GM19351 (cell line): Measurements from ENCODE around the gene WDR64.
"Not testable (repeated sequence)": the region's sequence is repeated elsewhere in the genome, so short reads cannot be mapped to it uniquely, and the experiment has no call there.

Source experiments
- ATAC-seq: cut with Tn5 transposase; IDR thresholded peaks from one replicate; pipeline ENCODE4 v1.9.1; 2021; ENCODE audit warnings: mild to moderate bottlenecking, moderate library complexity; ENCODE audit not compliant: unreplicated experiment

WDR64 gene

DNA sequence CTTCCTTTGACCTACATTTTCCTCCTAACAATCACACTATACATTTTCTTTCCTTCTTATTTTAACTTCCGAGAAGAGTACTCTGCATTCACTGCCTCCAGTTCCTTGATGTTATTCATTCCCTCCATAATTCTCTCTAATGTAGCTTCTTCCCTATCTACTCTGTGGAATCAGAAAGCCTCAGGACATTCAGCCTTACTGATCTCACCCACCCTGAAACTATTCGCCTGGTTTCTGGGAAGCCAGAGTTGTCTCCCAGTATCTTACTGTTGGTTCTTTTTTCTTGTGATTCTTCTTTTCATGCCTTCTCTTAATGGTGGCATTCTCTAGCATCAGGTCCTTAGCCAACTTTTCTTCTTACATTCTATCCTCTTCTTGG lies 45.5 kb downstream of the WDR64 start:
- ATAC-seq: no peak

DNA sequence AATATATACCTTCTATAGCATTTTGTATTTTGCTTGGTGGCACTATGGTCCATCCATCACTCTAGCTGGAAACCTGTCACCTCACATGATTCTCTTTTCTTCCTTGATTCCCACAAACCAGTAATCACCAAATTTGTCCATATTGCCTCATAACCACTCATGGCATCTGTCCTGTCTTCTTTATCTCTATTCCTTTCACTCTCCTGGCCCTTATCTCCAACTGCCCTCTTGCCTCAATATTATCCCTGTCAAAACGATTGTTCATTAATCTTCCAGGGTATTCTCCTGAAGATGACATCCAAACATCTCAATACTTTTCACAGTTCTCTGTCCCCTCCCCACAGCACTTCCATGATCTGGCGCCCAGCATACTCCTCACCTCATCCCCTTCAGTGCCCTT lies 46.1 kb downstream of the WDR64 start:
- ATAC-seq: no peak

DNA sequence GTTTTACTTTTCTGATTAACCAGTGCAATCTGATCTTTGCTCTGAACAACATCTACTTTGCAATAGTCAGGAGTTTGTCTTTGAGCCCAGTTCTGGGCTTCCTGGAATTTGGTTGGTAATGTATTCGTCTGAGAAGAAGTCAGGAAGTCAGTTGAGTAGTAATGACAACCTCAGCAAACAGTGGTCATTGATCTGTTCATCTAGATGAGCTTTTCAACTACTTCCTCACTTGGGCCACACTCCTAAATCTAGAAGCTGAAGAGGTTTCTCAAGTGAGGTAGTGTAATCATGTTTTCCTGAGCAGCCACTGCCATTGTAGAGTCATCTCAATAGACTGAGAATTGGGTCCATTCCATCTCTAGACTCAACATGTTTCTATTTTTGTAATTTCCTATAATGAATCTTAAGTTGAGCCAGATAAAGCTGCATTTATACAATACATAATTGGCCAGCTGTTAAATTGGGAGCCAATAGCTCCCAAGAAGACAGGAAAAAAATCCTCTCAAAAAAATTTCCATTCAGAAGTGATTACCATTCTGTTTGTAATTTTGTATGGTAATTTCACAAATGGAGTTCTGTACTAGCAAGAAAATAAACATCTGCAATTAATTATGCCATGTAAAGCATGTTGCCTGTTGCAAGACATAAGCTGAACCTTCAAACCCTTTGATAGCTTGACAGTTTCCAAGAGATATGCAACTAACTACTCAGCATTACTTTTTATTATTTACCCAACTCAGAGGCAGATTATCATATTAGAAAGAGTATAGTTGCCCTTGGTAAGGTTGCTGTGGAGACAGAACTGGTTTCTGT lies 49.6 kb downstream of the WDR64 start:
- no peak for ATAC-seq

DNA sequence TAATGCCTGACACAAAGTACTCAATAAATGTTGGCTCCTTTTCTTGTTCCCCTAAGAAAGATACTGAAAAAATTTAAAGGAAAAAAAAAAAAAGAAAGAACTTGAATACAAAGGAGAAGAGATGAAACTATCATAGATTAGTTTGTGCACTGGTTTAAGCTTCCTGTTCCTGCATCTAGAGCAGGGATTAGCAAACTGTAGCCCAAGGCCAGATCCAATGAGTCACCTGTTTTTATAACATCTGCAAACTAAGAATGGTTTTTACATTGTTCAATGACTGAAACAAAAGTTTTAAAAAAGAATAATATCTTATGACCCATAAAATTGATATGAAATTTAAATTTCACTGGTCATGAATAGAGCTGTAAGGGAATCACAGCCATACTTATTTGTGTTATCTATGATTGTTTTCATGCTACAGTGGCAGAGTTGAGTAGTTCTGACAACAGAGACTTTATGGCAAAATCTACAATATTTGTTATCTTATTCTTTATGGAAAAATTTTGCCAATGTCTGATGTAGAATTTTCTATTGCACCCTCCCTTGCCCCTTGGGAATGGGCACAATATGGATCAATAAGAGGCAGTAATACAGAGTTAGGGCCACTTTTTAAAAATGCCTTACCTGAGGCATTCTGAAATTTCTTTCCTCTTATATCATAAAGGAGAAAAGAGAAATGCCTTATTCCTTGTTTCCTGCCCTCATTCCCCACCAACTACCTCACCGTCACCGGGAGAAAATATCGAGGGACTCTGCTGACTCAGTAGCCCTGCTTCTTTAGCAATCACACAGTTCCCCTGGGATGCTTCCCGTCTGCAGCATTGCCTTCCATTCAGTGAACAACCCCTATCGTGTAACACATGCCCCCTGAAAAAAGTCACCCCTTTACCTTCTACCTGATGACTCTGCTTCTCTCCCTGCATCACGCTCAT lies 50.6 kb downstream of the WDR64 start:
- ATAC-seq: no peak

DNA sequence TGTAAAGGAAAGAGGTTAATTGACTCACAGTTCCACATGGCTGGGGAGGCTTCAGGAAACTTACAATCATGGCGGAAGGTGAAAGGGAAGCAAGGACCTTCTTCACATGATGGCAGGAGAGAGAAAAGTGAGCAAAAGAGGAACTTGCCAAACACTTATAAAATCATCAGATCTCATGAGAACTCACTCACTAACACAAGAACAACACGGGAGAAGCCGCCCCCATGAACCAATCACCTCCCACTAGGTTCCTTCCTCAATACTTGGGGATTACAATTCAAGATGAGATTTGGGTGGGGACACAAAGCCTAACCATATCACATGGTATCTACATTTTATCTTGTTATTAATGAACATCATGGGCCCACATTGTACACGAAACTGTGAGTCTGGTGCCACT lies 51.7 kb downstream of the WDR64 start:
- not testable (repeated sequence) for ATAC-seq

DNA sequence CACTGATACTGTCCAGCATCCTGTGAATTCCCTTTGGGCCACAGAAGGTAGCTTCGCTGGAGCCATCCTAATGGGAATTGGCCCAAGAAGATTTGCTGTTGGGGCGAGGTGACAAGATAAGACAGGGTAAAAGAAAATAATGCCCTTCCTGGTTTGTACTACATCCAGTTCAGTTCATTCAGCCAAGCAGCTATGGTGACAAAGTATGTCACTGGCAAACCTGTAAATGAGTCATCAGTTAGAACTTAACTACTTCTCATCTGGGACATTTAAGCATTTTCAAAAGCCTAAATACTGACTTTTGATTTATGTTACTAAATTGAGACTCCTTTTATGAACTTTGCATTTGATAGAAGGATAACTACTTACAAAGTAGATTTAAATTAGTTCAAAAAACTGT lies 54.2 kb downstream of the WDR64 start:
- ATAC-seq: no peak

DNA sequence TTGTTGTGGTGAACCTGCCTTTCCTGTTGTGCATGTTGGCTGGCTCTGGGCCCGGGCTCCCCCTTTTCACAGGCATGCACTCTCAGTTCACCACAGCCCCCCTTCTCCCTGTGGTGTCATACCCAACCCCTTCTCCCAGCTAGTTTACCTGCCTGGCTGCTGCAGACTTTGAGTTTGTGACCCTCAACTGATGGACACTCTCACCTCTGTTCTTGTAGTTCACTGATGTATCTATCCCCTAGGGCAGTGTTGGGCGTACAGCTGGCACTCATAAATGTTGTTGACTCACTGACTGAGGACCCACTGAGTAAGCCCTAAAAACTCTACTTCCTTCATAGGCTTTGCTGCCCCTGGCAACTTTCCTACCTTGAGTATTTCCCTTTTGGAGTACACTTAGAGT lies 54.9 kb downstream of the WDR64 start:
- no peak for ATAC-seq

DNA sequence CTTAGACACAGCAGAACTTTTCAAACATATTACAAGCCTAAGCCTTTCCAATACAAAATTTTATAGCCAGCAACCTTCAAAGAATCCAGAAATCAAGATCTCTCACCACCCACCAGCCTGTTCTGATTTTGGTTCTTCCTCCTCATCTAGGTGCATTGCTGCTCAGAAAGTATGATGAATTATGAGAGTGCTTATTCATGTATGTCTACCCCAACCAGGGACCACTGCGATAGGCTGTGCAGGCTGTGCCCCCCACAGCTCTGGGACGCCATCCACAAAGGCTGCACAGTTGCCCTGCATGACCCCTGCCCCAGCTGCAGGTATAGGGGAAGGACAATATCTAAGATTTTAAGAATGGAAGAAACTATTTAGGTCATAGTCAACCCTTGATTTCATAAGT lies 55.4 kb downstream of the WDR64 start:
- ATAC-seq: no peak

DNA sequence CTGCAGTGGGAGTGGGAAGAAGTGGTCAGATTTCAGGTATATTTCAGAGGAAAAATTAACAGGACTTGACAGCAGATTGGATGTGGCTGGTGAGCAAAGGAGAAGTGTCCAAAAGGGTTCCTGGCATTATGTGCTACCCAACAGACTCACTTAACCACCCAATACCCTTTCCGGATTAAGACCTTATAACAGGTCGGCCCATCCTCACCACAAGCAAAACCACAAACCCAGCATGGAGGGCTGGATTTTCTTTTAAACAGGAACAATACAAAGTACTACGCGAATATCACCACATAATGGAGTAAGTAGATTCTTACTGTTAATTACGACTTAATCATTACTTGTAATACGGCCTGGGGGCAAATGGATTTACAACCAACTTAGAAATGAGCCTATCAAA lies 59.2 kb downstream of the WDR64 start:
- no peak for ATAC-seq

DNA sequence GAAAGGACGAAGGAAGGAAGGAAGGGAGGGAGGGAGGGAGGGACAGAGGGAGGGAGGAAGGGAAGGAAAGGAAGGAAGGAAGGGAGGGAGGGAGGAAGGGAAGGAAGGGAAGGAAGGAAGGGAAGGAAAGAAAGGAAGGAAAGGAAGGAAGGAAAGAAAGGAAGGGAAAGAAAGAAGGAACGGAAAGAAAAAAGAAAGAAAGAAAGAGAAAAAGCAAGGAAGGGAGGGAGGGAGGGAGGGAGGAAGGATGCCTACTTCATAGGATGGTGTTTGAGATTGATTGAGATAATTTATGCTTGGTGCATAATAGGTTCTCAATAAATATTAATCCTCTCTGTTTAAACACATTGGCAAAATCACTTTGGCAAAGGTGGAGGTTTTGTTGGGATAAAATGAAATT lies 61.2 kb downstream of the WDR64 start:
- ATAC-seq: no peak

DNA sequence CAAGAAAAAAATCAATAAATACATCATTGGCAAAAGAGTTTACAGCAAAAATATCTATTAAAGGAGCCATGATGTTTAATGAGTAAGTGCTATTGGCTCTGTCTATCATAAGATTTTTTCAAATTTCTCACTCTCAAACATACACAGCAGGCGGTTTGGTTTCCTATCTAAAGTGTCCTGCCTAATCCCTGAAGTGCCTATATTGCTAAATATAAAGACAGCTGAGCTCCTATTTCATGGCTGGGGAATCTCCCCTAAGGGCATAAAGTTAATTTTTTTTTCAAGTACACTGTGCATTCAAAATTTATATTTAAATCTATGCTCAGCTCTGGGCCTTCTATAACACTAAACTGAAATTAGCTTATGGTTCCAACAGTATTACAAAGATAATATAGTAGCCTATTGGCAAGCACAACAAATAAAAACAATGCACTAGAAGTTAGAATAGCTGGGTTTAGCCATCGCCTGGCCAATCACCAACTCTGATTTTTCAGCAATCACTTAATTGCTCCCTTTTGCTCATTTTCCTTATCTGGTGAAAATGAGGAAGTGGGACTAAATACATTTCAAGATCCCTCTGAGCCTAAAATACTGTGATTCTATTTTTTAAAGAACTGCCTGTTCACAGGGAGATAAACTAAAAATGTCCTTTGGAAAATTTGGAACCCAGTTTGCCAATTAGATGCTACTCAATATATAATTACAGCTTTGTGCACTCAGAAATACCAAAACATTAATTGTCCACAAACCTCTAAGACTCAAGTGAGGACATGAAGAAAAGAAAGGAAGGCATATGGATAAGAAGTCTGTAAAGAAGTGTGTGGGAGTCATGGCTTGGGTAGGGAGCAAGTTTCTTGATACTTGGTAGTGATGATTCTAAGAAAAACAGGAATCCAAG lies 62.5 kb downstream of the WDR64 start:
- no peak for ATAC-seq

DNA sequence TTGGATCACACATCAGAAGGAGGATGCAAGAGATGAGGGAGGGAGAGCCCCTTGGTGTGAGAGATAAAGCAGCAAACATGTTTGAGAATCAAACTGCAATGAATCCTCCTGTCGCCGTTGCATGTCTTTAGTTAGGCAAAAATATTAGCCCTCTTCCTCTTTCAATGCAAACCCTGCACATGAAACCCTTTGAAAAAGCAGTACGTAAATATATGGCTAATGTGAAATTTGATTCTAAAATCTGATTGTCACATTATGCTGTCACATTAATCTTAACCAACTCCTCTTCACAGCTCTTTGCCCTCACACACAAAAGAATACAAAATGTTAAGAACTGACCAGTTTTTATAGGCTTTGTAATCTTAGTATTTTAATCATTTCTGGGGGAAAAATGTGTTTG lies 63.4 kb downstream of the WDR64 start:
- ATAC-seq: no peak

DNA sequence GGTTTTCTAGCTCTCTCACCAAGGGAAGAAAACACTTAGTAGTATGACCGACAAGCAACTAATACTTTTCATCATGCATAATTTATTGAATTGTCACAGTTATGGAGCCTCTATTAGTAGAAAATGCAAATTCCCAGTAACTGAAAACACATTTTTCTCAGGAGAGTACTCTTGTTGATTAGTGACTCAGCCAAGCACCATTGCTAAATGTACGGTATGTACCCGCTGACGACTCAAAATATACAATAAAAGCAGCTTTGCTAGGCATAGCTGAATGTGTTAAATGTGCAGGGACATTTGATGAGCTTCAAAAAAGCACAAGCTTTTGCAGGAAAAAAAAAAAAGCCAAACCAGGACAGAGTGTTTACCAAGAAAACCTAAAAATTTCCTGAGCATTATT lies 63.9 kb downstream of the WDR64 start:
- no peak for ATAC-seq

DNA sequence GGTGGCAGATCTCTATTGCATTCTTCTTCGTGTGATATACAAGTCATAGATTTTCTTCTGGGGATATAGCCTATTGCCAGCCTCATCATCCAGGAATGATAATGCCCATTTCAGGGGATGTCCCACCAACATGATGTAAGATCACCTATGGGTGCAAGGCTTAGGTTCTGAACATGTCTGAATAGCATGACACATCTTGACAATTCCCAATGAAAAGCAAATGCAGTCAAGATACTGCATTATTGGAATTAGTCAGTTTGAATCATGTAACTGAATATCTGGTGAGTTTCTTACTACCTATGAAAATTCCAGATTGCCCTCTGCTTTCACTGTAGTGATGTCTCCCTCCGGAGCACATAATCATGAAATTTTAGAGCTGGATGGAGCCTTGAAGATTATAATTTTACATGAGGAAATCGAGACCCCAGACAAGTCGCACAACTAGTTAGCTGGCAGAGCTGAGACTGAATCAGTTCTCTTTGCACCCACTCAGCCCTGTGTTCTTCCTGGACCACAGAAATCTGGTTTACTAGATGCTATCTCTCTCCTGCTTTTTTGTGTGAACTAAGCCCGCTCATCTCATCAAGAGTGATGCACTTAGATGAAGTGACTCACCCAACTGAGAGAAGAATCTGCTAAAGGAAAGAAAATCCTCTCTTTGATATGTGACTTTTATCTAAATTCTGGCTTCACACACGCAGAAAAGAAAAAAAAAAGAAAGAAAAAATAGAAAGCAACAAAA lies 65.0 kb downstream of the WDR64 start:
- no peak for ATAC-seq

DNA sequence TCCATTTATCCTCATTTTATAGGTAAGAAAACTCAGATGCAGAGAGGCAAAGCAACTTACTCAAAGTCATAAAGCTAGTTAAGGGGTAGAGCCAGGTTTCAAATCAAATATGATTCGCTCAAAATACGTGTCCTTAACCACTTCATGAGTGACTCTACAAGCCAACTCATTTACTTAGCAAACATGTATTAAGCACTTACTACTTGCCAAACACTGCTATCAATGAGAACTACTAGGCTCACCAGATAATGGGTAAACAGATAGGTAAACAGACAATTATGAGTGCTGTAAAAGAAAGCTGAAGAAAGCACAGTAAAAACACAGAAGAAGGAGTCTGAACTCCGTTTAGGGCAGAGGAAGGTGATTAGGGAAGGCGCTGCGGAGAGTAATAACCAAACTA lies 65.9 kb downstream of the WDR64 start:
- no peak for ATAC-seq

DNA sequence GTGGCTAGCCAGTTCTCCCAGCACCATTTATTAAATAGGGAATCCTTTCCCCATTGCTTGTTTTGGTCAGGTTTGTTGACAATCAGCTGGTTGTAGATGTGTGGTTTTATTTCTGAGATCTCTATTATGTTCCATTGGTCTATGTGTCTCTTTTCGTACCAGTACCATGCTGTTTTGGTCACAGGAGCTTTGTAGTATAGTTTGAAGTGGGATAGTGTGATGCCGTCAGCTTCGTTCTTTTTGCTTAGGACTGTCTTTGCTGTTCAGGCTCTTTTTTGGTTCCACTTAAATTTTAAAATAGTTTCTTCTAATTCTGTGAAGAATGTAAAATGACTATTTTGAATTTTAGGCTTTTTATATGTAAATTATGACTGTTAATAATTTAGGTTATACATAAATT lies 68.9 kb downstream of the WDR64 start:
- ATAC-seq: no peak

DNA sequence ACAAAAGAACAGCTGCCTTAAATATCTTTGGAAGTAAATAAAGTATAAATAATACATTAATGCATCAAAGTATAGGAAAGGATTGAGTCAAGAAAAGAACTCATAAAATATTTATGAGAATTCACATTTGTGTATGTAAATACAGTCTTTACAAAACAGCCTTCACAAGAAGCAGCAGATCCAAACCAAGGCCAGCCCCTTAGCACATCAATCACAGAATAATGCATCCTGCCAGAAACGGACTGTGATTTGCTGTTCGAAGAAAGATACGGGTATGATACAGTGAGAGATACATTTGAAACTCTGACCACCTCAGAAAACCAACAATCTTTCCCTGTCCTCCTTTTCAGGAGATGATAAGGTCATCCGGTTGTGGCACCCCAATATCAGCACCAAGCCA lies 70.9 kb downstream of the WDR64 start:
- no peak for ATAC-seq

DNA sequence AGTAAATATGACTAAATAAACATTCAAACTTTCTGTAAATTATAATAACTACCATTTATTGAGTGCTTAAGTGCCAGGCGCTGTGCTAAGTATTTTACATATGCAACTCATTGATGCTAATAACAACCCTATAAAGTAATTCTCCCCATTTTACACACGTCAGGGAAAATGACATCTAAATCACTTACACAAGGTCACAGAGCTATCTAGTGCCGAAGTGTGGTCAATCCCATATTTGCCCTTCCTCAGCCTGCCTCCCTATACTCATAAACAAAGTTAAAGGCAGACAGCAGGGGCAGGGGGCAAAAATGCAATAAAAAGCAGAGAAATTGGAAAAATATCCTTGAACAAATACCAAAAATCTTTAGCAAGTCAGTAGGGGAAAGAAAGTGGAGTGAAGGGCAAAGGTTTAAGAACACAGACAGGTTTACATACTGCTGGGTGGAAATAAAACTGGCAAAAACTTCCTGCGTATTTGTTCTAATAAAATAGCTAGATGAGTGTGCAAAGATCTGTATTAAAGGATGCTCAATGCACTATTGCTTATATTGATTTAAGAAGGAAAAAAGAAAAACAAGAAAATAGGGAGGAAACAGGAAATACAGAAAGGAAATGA lies 72.8 kb downstream of the WDR64 start:
- no peak for ATAC-seq

DNA sequence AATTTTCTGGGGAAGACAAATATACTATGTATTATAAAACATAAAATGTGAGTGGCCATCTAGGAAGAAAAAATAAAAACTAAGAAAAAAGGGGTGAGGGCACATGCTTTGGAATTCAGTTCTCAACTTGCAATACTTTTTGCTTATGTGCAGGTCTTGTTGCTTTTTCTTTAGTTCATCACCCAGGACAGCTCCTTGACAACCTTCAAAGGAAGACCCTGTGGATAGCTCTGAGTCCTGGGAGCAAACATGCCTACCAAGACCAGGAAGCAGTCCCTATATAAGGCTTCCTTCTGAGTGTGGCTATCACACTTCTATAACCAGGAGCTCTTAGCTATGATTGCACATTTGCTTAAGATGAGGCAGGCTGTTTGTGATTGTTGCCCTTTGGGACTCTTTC lies 78.0 kb downstream of the WDR64 start:
- ATAC-seq: no peak

DNA sequence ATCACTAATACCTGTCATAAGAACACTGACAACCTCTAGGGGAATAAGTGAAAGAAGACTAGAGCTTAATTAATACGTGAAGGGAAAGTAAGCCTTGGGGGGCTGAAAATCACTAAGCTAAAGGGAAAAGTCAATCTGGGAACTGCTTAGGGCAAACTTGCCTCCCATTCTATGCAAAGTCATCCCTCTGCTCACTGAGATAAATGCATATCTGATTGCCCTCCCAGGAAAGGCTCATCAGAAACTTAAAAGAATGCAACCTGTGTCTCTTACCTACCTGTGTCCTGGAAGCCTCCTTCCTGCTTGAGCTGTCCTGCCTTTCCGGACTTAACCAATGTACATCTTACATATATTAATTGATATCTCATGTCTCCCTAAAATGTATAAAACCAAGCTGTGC lies 81.8 kb downstream of the WDR64 start:
- no peak for ATAC-seq
